GM21526 (cell line): ENCODE results near the gene THTPA.
"Not testable (repeated sequence)": the region's sequence is repeated elsewhere in the genome, so short reads cannot be mapped to it uniquely, and the experiment has no call there.

Experiments used
- ATAC-seq: cut with Tn5 transposase; IDR thresholded peaks from one replicate; pipeline ENCODE4 v1.9.1; 2021; ENCODE audit warnings: moderate library complexity; ENCODE audit not compliant: unreplicated experiment, low FRiP score

THTPA gene

DNA sequence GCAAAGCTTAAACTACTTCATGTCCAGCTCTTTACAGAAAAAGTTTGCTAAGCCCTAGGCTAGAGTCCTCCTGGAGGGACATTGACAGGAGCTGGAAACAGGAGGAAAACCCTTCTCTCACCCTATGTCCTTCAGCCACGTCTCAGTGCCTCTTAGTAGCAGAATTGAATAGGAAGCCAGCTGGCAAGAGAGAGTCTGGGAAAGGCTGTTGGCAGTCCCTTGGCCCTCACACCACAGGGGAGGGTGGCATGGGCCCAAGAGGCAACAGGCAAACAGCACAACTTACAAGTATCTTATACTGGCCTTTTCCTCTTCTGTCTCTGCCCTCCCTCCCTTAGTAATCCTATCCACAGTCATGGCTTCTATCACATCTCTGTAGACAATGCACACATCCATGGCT is 52.4 kb downstream of the THTPA start:
- ATAC-seq = no peak

GRCh38 chr14:23609001-23609400 is 52.9 kb downstream of the THTPA start:
- no peak for ATAC-seq

DNA sequence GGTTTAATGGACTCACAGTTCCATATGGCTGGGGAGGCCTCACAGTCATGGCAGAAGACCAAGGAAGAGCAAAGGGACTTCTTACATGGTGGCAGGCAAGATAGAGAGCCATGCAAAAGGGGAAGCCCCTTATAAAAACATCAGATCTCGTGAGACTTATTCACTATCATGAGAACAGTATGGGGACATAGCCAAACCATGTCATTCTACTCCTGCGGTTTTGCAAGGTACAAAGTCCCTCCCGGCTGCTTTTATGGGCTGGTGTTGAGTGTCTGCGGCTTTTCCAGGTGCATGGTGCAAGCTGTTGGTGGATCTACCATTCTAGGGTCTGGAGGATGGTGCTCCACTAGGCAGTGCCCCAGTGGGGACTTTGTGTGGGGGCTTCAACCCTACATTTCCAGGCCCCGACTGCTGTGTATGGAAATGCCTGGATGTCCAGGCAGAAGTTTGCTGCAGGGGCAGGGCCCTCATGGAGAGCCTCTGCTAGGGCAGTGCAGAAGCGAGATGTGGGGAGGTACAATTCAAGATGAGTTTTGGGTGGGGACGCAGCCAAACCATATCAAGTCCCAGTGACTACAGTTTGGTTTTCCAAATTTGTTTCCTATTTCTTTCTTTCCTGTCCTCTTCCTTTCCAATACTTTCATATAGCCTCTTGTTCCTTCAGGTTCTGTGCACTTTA is 53.5 kb downstream of the THTPA start:
- not testable (repeated sequence) for ATAC-seq
